Thoracic aorta (tissue), 2 donors: ENCODE data around the gene SMNDC1. TPM values are rescaled to one million over a fixed set of nuclear protein-coding genes. Genes with fewer than 3 reads are reported as not detected.
A peak's percentile ranks its signal among the peaks of the same experiment; 100 is the strongest.

Experiments used
- ATAC-seq: fragments of 150-250 bp; one replicate; pipeline ENCODE4 v1.8.0; 2017; ENCODE audit warnings: low read depth; ENCODE audit not compliant: insufficient number of reproducible peaks, low FRiP score
- DNase-seq: peaks from one replicate; pipeline ENCODE4 v3.0.0-alpha.2; 2020; ENCODE audit warnings: low spot score
- H3K27ac ChIP-seq, 2 donors: fragments of 200-600 bp; sonication (generic); 1 replicate in 1 of 2; 2 replicates in 1 of 2; pipeline ENCODE4 v1.5.1; 2016; ENCODE audit warnings: mild to moderate bottlenecking in 2 of 2, moderate library complexity in 2 of 2
- H3K27me3 ChIP-seq: fragments of 200-600 bp; sonication (generic); replicated peaks from 2 replicates; pipeline ENCODE4 v1.6.0; 2016; ENCODE audit warnings: mild to moderate bottlenecking; ENCODE audit not compliant: insufficient read depth
- H3K36me3 ChIP-seq: fragments of 200-600 bp; sonication (generic); one replicate; pipeline ENCODE4 v1.5.1; 2016
- H3K4me1 ChIP-seq, 2 donors: fragments of 200-600 bp; sonication (generic); 1 replicate in 1 of 2; 2 replicates in 1 of 2; pipeline versions ENCODE4 v1.5.1 to v1.6.0; 2016; ENCODE audit warnings: low read depth in 2 of 2, mild to moderate bottlenecking in 1 of 2; ENCODE audit not compliant: control insufficient read depth in 1 of 2
- H3K4me3 ChIP-seq: fragments of 200-600 bp; sonication (generic); 2 replicates; pipeline ENCODE4 v1.5.1; 2016; ENCODE audit warnings: mild to moderate bottlenecking
- H3K9me3 ChIP-seq: fragments of 200-600 bp; sonication (generic); 2 replicates; pipeline ENCODE4 v1.5.1; 2016
- CTCF ChIP-seq: fragments of 200-600 bp; sonication (generic); IDR thresholded peaks from one replicate; pipeline ENCODE4 v1.5.1; 2019; ENCODE audit warnings: antibody characterized with exemption
- total RNA-seq, 2 donors: library from RNA; depleted of rRNA; stranded (reverse); fragments of >200 nt; gene quantifications; one replicate each; pipeline versions ENCODE4 v1.1.0 to v1.2.3, GENCODE V29; 2016

SMNDC1 gene
- total RNA-seq, 2 donors from 2014 or later: 7.2 to 18.6 TPM

GRCh38 chr10:110305767-110306451, 1.2 kb upstream of the SMNDC1 start:
- ATAC-seq (no peak), DNase-seq (peak; percentile 11)
- H3K27ac ChIP-seq: peak overlapping the region; percentile 18 to 95
- H3K9me3 ChIP-seq: no peaks in the 10 kb centered on the region
- H3K4me3 ChIP-seq: peak overlapping the region; percentile 59
- peaks cover 30 to 33% of the 10 kb centered on the region in 2 donors for H3K4me1 ChIP-seq
- no peaks in the 10 kb centered on the region for H3K27me3 ChIP-seq
- TF ChIP-seq CTCF: peak; percentile 48
- peaks cover 9% of the 10 kb centered on the region for H3K36me3 ChIP-seq

- ATAC-seq (peak; percentile 47), DNase-seq (no peak)
- H3K4me1 ChIP-seq: peaks cover 34 to 39% of the 10 kb centered on the region in 2 donors
- H3K27ac ChIP-seq: peak overlapping the region; percentile 95 to 96
- peak overlapping the region; percentile 98 for H3K4me3 ChIP-seq
- no peak for TF ChIP-seq CTCF
- no peaks in the 10 kb centered on the region for H3K27me3 ChIP-seq
- H3K36me3 ChIP-seq: peaks cover 10% of the 10 kb centered on the region
- no peaks in the 10 kb centered on the region for H3K9me3 ChIP-seq
Measured at GRCh38 chr10:110304394-110304779, 333 bp downstream of the SMNDC1 start.

- Histone ChIP-seq H3K4me1 (peaks cover 34 to 39% of the 10 kb centered on the region in 2 donors), H3K27ac (peak overlapping the region; percentile 5 to 95), H3K4me3 (peak overlapping the region; percentile 98), H3K36me3 (peaks cover 17% of the 10 kb centered on the region), H3K9me3 (no peaks in the 10 kb centered on the region), H3K27me3 (no peaks in the 10 kb centered on the region)
- no peak for ATAC-seq
- DNase-seq: no peak
- TF ChIP-seq CTCF: no peak
Measured at GRCh38 chr10:110303681-110304080, 1.0 kb downstream of the SMNDC1 start.

GRCh38 chr10:110300486-110300986, 4.2 kb downstream of the SMNDC1 start:
- Histone ChIP-seq H3K27ac (peak overlapping the region in 1 of 2 donors; percentile 24), H3K9me3 (no peaks in the 10 kb centered on the region), H3K27me3 (no peaks in the 10 kb centered on the region), H3K4me3 (no peak overlapping the region), H3K4me1 (peaks cover 37 to 40% of the 10 kb centered on the region in 2 donors), H3K36me3 (peaks cover 39% of the 10 kb centered on the region)
- DNase-seq (no peak), ATAC-seq (no peak)
- no peak for TF ChIP-seq CTCF

- no peak for TF ChIP-seq CTCF
- peaks cover 27 to 34% of the 10 kb centered on the region in 2 donors for H3K4me1 ChIP-seq
- DNase-seq (no peak), ATAC-seq (no peak)
- H3K27me3 ChIP-seq: no peaks in the 10 kb centered on the region
- peak overlapping the region in 1 of 2 donors; percentile 47 for H3K27ac ChIP-seq
- H3K4me3 ChIP-seq: no peak overlapping the region
- H3K36me3 ChIP-seq: peaks cover 36% of the 10 kb centered on the region
- H3K9me3 ChIP-seq: no peaks in the 10 kb centered on the region
Measured at GRCh38 chr10:110296966-110297365, 7.8 kb downstream of the SMNDC1 start.
